Measurements from ENCODE around the gene DDA1.
"Not testable (repeated sequence)": the region's sequence is repeated elsewhere in the genome, so short reads cannot be mapped to it uniquely, and the experiment has no call there.

DDA1 gene

DNA sequence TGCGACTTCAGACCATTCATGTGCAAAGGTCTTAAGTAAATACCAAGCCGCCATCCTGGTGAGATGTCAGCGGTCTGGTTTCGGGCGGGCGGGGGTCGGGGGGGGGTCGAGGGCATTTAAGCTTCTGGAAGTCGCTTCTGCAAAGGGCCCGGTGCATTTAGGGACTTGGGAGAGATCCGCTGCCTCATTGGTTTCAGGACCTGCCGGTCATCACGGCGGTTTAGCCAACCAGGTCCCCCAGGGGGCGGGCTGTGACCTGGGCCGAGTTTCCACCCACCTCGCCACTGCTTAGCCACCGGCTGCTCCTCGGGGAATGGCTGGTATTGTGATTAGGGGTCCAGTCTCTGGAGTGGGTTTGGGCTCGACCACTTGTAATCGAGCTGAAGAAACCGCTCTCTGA is 19.9 kb upstream of the DDA1 start:
- DNase-seq = peak; percentile 39

DNA sequence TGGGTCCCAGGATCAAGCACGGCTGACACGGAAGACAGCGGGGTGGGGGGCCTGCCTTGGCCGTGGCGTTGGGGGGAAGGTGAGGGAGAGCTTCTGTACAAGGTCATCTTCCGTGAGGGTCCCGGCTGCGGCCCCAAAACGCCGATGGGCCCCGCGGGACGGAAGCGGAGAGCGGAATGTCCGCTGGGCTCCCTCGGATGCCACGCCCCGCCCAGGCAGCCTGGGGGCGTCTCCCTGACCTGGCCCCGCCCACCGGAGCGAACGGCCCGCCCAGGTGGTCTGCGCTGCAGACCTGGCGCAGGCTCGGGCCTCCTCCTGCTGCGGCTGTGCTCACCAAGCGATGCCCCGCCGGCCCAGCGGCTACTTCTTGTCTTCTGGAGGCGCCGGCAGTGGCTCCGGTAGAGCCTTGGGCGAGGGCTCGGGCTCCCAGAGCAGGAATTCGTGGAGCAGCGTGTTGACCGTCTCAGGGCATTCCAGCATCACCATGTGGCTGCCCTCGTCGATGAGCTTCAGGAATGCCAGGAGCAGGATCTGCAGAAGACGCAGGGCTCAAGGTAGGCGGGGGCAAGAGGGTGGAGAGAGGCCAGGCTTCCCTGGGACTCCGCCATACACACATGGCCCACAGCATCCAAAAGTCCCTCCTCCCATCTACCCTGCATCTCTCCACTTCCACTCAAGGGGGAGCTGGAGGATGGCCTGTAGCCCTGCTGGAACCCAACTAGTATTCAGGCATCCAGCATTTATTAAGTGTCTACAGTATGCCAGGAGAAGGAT is 16.9 kb upstream of the DDA1 start:
- peak; percentile 85 for DNase-seq

DNA sequence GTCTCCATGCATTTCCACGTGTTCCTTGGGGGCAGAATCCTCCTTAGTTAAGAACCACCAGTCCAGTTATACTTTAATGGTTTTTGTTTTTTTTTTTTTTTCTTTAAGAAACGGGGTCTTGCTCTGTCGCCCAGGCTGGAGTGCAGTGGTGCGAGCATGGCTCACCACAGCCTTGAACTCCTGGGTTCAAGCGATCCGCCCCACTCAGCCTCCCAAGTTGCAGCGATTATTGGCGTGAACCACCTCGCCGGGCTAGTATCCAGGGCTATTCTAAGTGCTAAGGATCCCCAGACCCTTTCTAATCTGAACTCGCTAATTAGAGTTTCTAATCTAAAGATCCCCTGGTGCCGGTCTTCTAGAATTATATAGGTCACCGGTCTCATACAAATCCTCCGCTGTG is 15.8 kb upstream of the DDA1 start:
- DNase-seq = no peak

DNA sequence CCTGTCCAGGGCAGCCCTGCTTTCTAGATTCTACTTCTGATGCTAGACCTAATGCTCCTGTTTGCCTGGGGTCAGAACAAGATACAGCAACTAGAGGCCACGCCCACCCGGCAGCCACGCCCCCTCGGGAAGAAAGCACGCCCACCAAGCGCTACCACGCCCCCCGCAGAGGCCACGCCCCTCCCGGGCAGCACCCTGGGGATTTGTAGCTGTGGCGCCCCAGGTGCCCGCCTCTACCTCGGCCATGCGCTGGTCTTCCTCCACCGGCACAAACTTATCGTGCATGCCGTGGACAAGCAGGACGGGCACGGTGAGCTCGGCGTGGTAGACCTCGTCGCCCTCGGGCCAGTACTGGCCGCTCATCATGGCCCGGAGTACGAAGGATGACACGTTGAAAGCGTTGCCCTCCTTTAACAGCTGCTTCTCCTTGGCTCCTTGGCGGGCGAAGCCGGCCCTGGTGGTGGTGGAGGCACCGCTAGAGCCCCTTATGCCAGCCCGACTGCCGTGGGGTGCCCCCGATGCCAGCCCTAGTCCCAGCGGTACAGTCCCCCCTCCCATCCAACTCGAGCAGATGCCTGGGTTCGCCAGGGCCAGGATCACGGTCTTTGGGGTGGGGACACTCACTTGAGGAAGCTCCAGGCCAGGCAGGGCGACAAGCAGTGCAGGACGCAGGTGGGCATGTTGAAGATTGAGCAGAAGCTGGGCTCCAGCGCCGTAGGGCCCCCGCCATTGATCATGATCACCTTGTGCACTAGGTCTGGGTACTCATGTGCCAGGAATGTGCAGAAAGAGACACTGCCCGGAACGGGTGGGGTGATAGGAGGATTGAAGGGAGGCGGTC is 15.1 kb upstream of the DDA1 start:
- peak; percentile 59 for DNase-seq

DNA sequence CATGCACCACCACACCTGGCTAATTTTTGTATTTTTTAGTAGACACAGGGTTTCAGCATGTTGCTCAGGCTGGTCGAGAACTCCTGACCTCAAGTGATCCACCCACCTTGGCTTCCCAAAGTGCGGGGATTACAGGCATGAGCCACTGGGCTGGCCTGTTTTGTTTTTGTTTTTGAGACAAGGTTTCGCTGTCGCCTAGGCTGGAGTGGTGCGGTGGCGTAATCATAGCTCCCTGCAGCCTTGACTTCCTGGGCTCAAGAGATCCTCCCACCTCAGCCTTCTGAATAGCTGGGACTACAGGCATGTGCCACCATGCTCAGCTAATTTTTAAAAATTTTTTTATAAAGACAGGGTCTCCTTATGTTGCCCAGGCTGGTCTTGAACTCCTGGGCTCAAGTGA is 13.8 kb upstream of the DDA1 start:
- DNase-seq = not testable (repeated sequence)

DNA sequence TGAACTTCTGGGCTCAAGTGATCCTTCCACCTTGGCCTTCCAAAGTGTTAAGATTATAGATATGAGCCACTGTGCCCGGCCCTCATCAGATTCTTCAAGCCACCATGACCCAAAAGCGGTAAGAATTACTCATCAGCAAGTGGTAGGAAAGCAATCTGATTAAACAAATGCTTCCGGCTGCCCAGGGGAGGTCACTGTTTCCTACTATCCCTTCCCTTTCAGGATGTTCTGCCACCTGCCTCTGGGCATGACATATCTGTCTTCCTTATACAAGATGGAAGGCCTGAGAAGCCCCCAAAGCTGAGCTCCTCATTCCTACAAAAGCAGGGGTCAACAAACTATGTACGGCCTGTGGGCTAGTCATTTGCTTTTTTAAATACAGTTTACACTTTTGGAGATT is 13.1 kb upstream of the DDA1 start:
- DNase-seq = no peak

DNA sequence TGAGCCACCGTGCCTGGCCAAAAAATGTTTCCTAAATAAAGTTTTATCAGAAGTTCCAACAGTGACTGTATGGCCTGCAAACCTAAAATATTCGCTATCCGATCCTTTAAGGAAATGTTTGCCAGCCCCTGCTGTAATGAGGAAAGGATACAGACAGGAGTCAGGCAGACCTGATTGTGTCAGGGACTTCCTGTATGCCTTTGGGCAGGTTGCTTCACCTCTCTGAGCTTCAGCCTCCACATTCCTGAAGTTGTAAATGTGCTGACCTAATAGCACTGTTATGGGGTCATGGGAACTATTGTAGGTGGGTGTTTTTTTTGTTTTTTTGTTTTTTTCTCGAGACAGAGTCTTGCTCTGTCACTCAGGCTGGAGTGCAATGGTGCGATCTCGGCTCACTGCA is 12.4 kb upstream of the DDA1 start:
- no peak for DNase-seq

DNA sequence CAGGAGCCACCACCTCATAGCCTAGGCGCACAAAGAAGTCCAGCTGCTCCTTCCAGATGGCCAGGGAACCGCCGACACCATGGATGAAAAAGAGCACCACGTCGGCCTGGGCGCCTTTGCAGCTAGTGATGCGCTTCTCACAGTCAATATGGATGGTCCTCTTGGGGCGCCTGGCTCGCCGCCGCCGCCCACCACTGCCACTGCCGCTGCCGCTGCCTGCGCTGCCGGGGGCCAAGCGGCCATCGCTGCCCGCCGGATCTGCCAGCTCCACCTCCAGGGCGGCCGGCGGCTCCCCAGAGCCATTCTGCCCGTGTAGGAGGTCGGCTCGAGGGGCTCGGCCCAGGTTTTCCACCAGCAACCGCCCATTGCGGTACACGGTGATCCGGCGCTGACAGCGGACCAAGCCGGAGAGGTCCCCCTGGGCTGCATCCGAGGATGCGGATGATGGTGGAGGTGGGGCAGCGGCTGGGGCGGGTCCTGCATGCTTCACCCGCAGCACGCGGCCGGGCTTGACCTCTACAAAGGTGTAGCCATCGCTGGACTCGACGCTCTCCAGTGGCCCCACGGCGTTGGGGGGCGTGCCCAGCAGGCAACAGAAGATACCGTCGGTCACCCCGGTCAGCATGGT is 8.3 kb upstream of the DDA1 start:
- no peak for DNase-seq

DNA sequence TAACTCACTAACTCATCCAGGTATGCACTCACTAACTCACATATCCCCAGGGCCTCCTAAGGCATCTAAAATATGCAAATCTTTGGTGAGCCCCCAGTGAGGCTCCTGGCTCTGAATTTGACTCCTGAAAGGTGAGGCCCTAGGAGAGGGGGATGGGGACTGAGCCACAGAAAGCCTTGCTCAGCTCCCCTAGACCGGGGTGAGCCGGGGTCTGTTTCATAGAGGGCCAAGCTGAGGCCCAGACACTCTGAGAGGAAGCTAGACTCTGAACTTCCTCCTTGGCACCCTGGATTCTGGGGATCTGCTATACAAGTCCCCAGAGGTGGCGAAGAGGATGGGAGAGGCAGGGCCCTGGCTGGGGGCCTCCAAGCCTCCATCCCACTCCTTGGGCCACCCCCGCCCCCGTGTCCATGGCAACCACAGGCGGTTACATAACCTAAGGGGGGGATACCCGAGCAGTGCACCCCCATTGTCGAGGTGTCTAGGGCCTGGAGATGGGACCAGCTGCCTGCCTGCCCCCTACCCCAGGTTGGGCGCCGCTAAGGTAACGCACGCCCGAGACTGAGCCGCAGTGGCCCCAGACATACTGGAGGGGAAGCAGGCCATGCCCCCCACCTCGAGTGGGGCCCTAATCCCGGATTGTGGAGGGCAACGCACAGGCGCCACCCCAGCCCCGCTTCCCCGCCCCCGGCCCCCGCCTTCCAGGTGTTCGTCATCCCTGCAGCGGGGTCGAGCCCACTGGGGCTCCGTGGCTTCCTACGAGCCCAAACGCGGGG is 6.8 kb upstream of the DDA1 start:
- DNase-seq = peak; percentile 26

DNA sequence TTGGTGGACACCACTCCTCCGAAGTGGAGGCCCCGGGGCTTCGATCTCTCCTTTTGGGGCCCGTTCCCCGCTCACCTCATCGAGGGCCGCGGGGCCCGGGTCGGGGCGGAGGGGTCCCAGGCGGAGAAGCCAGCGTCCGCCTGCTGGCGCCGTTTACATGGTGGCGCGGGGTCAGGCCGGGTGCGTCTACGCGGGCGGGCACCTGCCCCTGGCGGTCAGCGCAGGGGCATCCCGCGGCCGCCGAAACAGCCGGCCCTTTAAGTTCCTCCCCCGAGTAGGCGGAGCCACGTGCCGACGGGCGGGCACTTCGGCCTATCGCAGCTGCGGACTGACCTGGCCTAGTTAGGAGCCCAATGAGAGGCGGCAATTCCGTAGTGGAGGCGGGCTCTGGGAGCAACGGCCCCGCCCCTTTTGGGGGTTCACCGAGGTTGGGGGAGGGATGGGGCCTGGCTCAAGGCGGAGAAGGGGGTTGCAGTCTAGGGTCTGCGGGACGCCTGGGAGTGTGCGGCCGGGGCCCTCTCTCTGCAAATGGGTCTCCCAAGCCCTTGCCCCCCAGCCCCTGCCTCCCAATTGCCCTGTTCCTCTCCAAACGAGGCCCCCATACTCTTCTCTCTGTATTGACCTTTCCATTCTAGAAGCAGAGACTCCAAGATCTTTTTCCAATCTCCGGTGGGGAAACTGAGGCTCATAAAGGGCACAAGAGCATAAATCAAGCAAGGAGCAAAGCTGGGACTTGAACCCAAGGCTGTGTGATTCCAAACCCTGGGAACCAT is 6.0 kb upstream of the DDA1 start, which contains the start of gene ABHD8:
TSS of gene ABHD8 (minus strand) at position 259 of the 773 bp plus-strand sequence. CDS start 1,809 bp downstream, outside the sequence.
- DNase-seq = peak; percentile 95

DNA sequence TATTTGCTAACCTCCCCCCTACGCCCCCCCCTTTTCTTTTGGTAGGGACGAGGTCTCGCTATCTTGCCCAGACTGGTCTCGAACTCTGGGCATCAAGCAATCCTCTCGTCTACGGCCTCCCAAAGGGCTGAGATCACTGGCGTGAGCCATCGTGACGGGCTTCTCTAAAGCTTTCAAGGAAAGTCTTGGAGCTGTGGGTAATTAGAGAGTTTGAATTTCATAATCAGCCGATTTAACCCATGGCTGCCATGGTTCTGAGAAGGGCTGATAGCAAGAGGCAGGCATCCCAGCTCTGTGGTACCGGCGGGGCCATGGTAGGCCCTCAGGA is 5.5 kb upstream of the DDA1 start:
- no peak for DNase-seq

DNA sequence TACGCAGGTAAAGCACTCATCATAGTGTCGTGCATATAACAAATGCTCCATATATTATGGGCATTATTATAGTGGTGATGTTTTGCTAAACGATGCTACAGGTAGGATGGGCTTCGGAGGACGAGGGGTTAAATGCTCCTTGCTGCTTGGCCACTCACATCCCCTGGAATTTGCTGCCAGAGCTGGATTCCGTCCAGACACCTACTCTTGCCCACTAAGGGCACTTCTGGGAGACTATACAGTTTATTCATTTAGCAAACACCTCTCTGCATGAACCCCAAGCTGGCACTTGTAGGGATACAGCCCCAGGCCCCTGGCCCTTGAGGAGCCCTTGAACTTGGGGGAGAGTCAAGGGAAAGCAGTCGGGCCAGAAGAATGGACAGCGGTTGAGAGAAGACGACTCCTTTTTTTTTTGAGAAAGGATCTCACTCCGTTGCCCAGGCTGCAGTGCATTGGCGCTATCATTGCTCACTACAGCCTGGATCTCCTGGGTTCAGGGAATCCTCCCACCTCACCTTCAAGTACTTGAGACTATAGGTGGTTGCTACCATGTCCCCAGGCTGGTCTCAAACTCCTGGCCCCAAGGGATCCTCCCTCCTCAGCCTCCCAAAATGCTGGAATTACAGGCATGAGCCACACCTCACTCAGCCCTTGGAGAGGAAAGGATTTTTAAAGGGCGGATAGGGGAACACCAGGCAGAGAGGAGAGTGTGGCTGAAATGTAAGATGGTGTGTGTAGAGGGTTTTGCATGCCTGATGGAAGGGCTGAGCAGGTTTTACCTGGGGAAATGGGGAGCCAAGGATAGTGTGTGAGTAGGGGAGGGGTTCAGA is 4.8 kb upstream of the DDA1 start:
- no peak for DNase-seq

DNA sequence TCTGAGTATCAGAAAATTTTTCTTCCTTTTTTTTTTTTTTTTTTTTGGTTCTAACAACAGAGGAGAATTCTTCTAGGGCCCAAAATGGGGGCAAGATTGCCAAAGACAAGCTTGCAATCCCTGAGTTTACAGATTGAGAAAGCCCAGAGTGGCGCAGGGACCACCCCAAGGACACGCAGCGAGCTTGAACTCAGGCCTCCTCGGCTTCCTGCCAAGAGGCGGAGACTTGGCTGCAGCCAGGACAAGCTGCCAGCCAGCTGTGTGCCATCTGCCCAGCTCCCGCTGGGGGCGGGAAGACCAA is 4.2 kb upstream of the DDA1 start:
- no peak for DNase-seq

DNA sequence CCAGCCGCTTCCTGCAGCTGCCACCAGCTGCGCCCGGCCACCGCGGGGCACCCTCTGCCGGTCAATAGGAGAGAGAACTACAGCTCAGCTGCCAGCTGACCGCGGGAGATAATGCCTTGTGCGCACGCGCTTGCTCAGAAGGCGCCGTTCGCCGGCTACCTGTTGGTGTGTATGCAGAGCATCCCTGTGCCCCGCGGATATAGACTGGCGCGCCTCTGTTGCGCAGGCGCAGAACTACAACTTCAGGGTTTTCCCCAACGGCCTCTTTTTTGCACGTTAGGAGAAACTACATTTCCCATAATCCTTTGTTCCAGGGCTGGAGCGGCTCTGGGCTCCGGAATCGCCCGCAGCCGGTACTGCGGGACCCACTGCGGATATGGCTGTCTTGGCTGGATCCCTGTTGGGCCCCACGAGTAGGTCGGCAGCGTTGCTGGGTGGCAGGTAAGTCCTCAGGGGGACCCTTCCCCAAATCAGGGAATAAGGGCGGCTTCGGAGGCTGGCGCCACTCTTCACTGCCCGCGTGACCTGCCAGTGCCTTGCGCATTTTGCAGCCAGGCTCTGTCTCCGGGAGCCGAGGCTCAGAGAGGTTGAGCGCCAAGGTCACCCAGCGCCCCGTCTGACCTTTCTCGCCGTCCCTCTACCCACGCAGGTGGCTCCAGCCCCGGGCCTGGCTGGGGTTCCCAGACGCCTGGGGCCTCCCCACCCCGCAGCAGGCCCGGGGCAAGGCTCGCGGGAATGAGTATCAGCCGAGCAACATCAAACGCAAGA is 3.7 kb upstream of the DDA1 start, which contains the start of gene MRPL34:
TSS of gene MRPL34 (plus strand) at position 356 of the 768 bp plus-strand sequence. CDS start at position 377, 21 bp downstream.
- peak; percentile 98 for DNase-seq

DNA sequence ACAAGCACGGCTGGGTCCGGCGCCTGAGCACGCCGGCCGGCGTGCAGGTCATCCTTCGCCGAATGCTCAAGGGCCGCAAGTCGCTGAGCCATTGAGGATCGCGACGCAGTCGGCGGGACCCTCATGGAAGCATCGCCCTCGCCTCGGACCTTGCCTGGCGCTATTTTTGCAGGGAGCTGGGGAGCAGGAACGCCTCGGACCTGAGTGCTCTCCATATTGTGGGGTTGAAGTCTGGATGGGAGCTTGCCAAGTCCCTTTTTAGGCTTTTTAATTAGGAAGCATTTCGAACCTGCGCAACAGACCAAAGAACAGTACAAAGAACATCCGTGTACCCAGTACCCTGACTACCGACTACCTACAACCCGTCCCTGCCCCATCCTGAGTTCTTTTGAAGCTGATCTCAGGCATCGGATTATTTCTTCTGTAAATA is 3.1 kb upstream of the DDA1 start:
- DNase-seq = no peak

DNA sequence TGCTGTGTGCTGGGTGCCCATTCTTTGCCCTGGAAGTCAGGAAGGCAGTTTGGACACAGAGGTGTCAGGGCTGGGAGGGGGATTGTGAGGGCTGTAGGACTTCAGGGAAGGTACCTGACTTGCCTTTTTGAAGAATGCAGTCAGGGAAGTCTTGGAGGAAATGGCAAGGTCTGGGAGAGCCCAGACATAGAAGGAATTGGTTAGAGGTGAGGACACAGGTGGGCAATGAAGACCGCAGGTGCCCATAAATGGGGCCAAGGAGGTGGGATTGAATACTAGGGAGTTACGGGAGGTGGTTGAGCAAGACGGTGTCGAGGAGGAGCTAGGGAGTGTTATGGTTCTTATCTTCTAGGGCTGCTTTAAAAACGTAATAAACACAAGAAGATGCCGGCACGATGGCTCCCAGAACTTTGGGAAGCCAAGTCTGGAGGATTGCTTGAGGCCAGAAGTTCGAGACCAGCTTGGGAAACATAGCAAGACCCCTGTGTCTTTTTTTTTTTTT is 1.4 kb upstream of the DDA1 start:
- DNase-seq = no peak

DNA sequence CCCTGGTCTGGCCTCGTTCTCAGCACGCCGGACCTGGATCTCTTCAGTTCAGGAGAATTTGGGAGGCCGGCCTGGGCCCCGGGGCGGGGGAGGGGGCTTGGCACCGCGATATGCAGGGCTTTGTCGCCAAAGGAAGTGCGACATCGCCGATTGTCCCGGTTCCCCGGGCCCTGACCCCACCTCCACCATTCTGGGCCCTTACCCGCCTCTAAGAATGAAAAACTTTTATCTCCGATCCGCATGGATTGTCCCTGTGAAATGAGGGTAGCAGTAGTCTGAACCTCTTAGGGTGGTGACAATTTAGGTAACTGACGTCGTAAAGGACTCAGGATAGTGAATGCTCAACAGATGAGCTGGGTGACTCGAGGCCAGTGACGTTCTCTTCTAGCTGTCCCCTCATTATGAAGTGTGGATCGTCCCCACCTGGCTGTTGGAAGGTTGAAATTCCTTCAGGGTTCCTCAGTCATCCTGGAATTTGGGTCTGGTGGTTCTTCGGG is 650 bp downstream of the DDA1 start:
- DNase-seq = no peak

DNA sequence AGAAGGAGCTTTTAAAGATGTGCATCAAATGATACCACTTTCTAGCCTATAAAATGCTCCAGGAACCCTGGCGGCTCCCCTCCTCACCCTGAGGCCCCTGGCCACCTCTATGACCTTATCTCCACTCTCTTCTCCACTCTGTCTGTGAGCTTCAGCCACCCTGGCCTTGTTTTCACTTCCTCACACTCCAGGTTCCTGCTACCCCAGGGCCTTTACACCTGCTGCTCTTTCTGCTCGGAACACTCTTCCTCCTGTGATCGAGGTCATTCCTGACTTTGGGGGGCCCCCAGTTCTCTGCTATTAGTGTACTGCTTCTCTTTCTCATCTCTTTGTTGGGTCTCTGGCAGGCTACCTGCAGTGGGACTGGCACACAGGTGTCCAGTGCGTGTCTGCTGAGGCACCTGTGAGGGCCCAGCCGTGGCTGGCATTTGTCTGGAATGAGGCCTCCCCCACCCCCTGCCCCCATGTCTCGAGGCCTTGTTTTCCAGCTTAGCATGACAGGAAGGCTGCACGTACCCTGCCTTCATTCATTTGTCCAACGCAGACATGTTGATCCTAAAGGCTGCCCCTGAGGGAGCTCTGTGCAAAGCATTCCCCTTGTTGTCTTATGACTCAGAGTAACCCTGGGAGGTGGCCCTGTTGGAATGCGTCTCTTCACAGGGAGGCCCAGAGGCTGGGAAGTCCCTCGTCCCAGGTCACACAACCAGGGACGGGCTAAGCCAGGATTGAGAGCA is 2.3 kb downstream of the DDA1 start:
- DNase-seq = no peak
